Thoracic aorta (tissue), 2 donors: ENCODE data around the gene PEAK1. TPM values are rescaled to one million over a fixed set of nuclear protein-coding genes. Genes with fewer than 3 reads are reported as not detected.

Source experiments
- ATAC-seq: fragments of 150-250 bp; one replicate; pipeline ENCODE4 v1.8.0; 2017; ENCODE audit warnings: low read depth; ENCODE audit not compliant: insufficient number of reproducible peaks, low FRiP score
- DNase-seq: peaks from one replicate; pipeline ENCODE4 v3.0.0-alpha.2; 2020; ENCODE audit warnings: low spot score
- H3K27ac ChIP-seq, 2 donors: fragments of 200-600 bp; sonication (generic); 1 replicate in 1 of 2; 2 replicates in 1 of 2; pipeline ENCODE4 v1.5.1; 2016; ENCODE audit warnings: mild to moderate bottlenecking in 2 of 2, moderate library complexity in 2 of 2
- H3K27me3 ChIP-seq: fragments of 200-600 bp; sonication (generic); replicated peaks from 2 replicates; pipeline ENCODE4 v1.6.0; 2016; ENCODE audit warnings: mild to moderate bottlenecking; ENCODE audit not compliant: insufficient read depth
- H3K36me3 ChIP-seq: fragments of 200-600 bp; sonication (generic); one replicate; pipeline ENCODE4 v1.5.1; 2016
- H3K4me1 ChIP-seq, 2 donors: fragments of 200-600 bp; sonication (generic); 1 replicate in 1 of 2; 2 replicates in 1 of 2; pipeline versions ENCODE4 v1.5.1 to v1.6.0; 2016; ENCODE audit warnings: low read depth in 2 of 2, mild to moderate bottlenecking in 1 of 2; ENCODE audit not compliant: control insufficient read depth in 1 of 2
- H3K4me3 ChIP-seq: fragments of 200-600 bp; sonication (generic); 2 replicates; pipeline ENCODE4 v1.5.1; 2016; ENCODE audit warnings: mild to moderate bottlenecking
- H3K9me3 ChIP-seq: fragments of 200-600 bp; sonication (generic); 2 replicates; pipeline ENCODE4 v1.5.1; 2016
- CTCF ChIP-seq: fragments of 200-600 bp; sonication (generic); IDR thresholded peaks from one replicate; pipeline ENCODE4 v1.5.1; 2019; ENCODE audit warnings: antibody characterized with exemption
- total RNA-seq, 2 donors: library from RNA; depleted of rRNA; stranded (reverse); fragments of >200 nt; gene quantifications; one replicate each; pipeline versions ENCODE4 v1.1.0 to v1.2.3, GENCODE V29; 2016

PEAK1 gene
- total RNA-seq, 2 donors from 2014 or later = 94.2 to 95.9 TPM

DNA sequence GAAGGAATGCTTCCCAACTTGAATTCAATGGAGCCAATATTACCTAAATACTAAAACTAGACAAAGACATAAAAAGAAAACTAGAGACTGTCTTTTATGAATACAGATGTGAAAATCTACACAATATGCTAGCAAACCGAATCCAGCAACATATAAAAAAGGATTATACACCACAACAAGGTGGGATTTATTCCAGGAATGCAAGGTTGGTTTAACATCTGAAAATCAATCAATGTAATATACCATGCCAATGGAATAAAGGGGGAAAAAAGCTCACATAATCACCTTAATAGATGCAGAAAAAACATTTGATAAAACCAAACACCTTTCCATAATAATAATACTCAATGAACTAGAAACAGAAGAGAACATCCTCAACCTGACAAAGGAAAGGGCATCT lies 279.7 kb downstream of the PEAK1 start:
- Histone ChIP-seq H3K4me3 (no peak overlapping the region), H3K9me3 (peaks cover 2% of the 10 kb centered on the region), H3K36me3 (no peaks in the 10 kb centered on the region), H3K4me1 (peaks cover 18 to 19% of the 10 kb centered on the region in 2 donors), H3K27ac (no peak overlapping the region), H3K27me3 (no peaks in the 10 kb centered on the region)
- DNase-seq (no peak), ATAC-seq (no peak)
- no peak for TF ChIP-seq CTCF

DNA sequence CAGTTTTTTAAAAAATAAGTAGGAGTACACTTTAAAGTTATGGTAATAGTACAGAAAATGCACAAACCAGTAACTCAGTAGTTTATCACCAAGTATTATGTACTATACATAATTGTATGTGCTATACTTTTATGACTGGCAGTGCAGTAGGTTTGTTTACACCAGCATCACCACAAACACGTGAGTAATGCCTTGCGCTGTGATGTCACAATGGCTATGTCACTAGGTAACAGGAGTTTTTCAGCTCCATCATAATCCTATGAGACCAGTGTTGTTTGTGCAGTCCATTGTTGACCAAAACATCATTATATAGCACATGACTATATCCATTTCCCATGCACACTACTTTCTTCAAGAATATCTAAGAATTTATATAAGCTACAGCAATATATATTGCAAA lies 280.6 kb downstream of the PEAK1 start:
- no peaks in the 10 kb centered on the region for H3K36me3 ChIP-seq
- H3K27me3 ChIP-seq = no peaks in the 10 kb centered on the region
- TF ChIP-seq CTCF = no peak
- H3K4me3 ChIP-seq = no peak overlapping the region
- peaks cover 10 to 11% of the 10 kb centered on the region in 2 donors for H3K4me1 ChIP-seq
- peaks cover 2% of the 10 kb centered on the region for H3K9me3 ChIP-seq
- DNase-seq = no peak
- no peak overlapping the region for H3K27ac ChIP-seq
- no peak for ATAC-seq

DNA sequence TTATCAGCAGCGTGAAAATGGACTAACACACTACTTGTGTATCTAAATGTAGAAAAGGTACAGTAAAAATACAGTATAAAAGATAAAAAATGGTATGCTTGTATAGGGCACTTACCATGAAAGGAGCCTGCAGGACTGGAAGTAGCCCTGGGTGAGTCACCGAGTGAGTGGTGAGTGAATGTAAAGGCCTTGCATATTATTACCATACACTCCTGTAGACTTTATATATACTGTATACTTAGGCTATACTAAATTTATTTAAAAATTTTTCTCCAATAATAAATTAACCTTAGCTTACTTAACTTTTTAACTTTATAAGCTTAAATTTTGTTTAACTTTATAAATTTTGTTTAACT lies 281.8 kb downstream of the PEAK1 start:
- ATAC-seq (no peak), DNase-seq (no peak)
- Histone ChIP-seq H3K9me3 (peaks cover 2% of the 10 kb centered on the region), H3K36me3 (peaks cover 4% of the 10 kb centered on the region), H3K4me3 (no peak overlapping the region), H3K27ac (no peak overlapping the region), H3K27me3 (no peaks in the 10 kb centered on the region), H3K4me1 (no peaks in the 10 kb centered on the region)
- TF ChIP-seq CTCF = no peak

- no peak for DNase-seq
- TF ChIP-seq CTCF = no peak
- no peak for ATAC-seq
- Histone ChIP-seq H3K27me3 (no peaks in the 10 kb centered on the region), H3K4me3 (no peak overlapping the region), H3K4me1 (no peaks in the 10 kb centered on the region), H3K27ac (no peak overlapping the region), H3K36me3 (peaks cover 8% of the 10 kb centered on the region), H3K9me3 (no peaks in the 10 kb centered on the region)
Observed at GRCh38 chr15:77135181-77135580, 284.7 kb downstream of the PEAK1 start.

GRCh38 chr15:77130315-77130930 lies 289.5 kb downstream of the PEAK1 start:
- DNase-seq = no peak
- Histone ChIP-seq H3K27me3 (no peaks in the 10 kb centered on the region), H3K4me3 (no peak overlapping the region), H3K9me3 (no peaks in the 10 kb centered on the region), H3K36me3 (peaks cover 8% of the 10 kb centered on the region), H3K4me1 (no peaks in the 10 kb centered on the region), H3K27ac (no peak overlapping the region)
- no peak for TF ChIP-seq CTCF
- no peak for ATAC-seq
